GM13977 (cell line): ENCODE measurements around the gene HTT.

Experiments
- DNase-seq: peaks from one replicate; pipeline ENCODE4 v3.0.0; 2012; ENCODE audit warnings: low spot score
- in situ Hi-C: fragments of 300-500 bp; cut with MboI; formaldehyde crosslinking; loops from one replicate; pipeline ENCODE4 v1.12.0; 2022; ENCODE audit warnings: low sequenced_read_pairs, low pct_unique_long_range_greater_than_20kb, mixed read lengths, inconsistent platforms; ENCODE audit not compliant: unreplicated experiment
- TF ChIP-seq, protein P1 (sequence below): IDR thresholded peaks from 2 replicates; pipeline ENCODE4 v1.5.1; 2012; ENCODE audit warnings: mild to moderate bottlenecking, control low read depth; ENCODE audit not compliant: insufficient read depth; ENCODE audit errors: extremely low read depth, missing control alignments

Gene HTT

DNA sequence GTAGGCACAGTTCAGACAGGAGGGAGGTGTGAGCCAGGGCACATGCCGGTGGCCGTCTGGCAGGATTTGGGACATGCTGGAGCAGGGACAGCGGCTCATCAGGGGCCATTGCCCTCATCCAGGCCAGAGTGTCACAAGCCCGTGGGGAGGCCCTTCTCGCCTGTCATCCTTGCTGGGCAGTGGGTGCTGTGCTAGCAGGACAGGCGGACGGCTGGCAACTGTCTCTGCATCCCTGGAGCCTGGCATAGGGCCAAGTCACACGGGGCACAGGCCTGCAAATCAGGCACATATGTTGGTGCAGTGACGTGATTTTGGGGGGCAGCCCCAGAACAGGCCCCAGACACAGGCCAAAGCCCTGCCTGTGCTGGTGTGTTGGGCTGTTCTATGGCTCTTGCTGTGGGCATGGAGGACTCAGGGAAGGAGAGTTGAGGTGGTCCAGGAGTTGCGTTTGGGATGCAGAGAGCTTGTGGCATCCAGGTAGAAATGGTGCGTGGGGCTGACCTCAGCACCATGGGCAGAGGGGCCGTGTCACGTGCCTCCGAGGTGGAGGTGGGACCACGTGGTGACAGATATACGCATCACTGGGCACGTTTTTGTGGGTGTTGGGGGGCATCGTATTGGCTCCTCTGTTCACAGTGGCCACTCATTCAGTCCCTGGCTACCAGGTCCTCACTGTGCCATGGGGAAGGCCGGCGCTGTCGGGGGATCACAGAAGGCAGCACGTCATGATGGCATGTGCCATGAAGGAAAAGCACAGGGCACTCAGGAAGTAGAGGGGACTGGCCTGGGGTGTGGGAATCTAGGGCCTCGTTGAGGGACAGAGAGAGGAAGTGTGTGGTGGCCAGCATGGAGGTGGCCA, 159.9 kb downstream of the HTT start:
- in situ Hi-C loops = no loop called here
- TF ChIP-seq, protein P1, sequence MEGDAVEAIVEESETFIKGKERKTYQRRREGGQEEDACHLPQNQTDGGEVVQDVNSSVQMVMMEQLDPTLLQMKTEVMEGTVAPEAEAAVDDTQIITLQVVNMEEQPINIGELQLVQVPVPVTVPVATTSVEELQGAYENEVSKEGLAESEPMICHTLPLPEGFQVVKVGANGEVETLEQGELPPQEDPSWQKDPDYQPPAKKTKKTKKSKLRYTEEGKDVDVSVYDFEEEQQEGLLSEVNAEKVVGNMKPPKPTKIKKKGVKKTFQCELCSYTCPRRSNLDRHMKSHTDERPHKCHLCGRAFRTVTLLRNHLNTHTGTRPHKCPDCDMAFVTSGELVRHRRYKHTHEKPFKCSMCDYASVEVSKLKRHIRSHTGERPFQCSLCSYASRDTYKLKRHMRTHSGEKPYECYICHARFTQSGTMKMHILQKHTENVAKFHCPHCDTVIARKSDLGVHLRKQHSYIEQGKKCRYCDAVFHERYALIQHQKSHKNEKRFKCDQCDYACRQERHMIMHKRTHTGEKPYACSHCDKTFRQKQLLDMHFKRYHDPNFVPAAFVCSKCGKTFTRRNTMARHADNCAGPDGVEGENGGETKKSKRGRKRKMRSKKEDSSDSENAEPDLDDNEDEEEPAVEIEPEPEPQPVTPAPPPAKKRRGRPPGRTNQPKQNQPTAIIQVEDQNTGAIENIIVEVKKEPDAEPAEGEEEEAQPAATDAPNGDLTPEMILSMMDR = no peak
- no peak for DNase-seq

DNA sequence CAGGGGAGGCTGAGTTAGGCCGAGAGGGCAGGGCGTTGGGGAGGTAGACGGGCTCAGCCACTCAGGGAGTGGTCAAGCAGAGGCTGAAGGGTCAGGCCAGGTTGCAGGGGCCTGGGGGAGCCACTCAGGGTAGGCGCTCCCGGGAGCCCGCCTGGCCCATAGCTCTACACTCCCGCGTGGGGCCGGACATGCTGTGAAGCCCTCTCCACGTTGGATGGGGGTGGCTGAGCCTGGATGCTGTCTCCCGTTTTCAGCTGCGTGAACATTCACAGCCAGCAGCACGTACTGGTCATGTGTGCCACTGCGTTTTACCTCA, 160.5 kb downstream of the HTT start:
- DNase-seq = no peak
- TF ChIP-seq, protein P1 = no peak
- in situ Hi-C loops = no loop called here

DNA sequence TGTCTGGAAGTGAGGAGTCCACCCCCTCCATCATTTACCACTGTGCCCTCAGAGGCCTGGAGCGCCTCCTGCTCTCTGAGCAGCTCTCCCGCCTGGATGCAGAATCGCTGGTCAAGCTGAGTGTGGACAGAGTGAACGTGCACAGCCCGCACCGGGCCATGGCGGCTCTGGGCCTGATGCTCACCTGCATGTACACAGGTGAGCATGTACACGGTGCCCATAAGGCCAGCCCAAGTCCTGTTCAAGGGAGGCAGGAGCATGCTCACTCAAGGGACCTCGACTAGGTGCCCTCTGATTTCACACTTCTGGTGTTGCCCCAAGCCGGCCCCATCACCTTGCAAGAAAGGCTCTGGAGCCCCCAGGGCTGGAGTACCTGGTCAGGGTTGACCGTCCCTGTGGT, 161.1 kb downstream of the HTT start:
- in situ Hi-C loops = no loop called here
- no peak for DNase-seq
- TF ChIP-seq, protein P1 = no peak

DNA sequence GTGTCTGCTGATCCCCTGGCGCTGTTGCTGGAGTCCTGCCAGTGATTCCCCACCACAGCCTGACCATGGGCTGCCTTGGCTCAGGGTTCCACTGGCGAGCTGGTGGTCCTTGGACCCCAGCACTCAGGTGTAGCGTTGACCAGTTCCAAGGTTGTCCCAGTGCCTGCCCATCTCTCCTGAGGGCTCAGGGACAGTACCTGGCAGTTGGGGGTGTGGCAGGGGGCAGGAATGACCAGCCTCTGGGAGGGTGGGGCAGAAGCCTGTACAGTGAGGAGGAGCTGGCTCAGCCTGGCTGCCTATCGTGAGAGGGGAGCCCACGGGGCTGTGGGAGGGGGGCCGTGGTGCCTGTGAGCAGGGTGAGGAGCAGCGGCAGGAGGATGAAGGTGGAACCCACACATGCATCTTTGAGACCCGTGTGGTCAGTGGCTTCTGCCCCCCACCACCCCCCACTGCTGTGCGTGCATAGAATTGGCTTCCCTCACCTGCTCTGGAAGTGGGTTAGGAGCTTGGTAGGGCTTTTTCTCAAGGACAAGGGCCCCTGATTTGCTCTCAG, 161.9 kb downstream of the HTT start:
- in situ Hi-C loops = no loop called here
- TF ChIP-seq, protein P1 = no peak
- DNase-seq = no peak

DNA sequence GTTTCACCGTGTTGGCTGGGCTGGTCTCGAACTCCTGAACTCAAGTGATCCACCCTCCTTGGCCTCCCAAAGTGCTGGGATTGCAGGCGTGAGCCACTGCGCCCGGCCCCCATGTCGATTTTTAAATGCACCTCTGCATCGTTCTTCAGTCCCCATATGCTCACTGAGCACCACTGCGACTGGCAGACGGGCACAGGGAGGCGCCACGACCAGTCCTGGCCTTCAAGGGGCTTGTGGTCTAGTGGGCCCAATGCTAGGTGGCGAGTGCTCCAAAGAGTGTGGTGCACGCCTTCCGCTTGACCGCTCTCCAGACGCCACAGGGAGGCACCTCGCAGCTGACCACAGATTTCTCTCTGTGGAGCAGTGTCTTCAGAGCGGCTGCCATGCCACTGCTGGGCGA, 162.8 kb downstream of the HTT start:
- TF ChIP-seq, protein P1 = no peak
- no peak for DNase-seq
- in situ Hi-C loops = no loop called here

DNA sequence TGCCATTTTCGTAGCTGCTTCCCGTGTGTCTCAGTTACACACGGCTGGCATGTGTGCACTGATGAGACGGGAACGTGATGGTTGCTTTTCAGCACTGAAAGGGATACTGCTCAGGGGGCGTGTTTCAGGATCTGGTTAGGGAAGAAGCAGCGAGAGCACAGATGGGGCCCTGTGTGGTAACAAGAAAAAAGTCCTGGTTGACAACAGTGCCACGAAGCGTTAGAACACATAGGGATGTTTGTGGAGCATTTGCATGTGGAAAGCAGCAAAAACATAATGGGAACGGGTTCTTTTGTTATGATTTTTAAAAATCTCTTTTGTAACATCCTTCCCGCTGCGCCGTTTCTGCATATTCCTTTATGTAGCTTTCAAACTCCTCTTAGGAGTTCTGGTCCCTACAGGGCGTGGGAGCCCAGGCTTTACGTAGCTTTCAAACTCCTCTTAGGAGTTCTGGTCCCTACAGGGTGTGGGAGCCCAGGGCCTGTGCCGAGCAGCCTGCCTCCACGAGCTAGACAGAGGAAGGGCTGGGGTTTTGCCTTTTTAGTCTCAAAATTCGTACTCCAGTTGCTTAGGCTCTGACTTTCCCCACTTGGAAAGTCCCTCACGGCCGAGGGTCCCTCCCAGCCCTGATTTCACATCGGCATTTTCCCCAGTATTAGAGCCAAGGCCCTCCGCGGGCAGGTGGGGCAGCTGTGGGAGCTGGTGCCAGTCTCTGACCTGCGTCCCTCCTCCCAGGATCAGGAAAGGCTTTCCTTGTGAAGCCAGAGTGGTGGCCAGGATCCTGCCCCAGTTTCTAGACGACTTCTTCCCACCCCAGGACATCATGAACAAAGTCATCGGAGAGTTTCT, 163.5 kb downstream of the HTT start:
- in situ Hi-C loops = no loop called here
- TF ChIP-seq, protein P1 = no peak
- no peak for DNase-seq
